ENCODE data around the gene PDGFRB. TPM values are rescaled to one million over a fixed set of nuclear protein-coding genes. Genes with fewer than 3 reads are reported as not detected.
"Not testable (repeated sequence)": the region's sequence is repeated elsewhere in the genome, so short reads cannot be mapped to it uniquely, and the experiment has no call there.

PDGFRB gene
- total RNA-seq, 1 donor from 2014 or later, result 86.6 TPM

DNA sequence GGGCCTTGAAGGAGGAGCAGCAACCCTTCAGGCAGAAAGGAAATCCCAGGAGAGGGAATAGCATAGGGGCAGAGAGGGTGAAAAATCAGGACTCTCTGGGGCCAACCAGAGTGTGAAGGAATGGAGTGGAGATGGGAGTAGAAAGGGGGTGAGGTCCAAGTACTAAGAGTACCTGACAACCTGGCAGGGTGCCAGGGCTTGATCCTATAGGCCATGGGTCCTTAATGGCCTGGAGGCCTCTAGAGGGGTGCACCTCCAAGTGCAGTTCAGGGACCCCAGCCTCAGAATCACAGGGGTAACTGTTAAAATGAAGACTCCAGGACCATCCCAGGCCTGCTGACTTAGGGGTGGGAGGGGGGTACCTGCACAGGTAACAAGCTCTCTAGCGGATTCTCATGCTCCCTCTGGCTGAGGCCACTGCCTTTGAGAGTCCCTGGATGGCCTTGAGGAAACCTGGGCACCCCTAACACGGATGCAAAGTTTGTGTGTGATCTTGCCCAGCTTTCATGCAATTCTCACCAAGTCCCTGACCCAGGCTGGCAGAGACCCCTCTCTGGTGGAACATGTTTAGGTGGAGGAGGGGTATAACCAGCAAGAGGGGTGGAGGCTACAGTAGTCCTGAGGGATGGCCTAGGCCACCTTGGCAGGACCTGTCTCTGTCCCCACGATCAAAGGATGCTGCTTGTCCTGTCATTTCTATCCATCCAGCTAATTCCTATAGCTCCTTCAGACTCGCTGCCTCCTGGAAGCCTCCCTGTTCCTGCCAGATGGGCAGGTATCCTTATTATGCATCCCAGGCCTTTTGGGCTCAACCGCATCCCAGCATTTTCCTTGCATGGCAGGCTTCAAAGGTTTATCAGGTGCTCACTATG is 51.7 kb downstream of the PDGFRB start:
- Histone ChIP-seq H3K4me1 (ENCODE audit: control insufficient read depth in 3 of 3, insufficient read depth in 3 of 3, low read length in 3 of 3) (peaks cover 0 to 5% (median 0%) of the 10 kb centered on the region in 3 donors), H3K9me3 (ENCODE audit: control insufficient read depth in 3 of 3, low read length in 3 of 3) (no peaks in the 10 kb centered on the region), H3K27ac (ENCODE audit: low read depth, low read length) (no peak overlapping the region), H3K27me3 (ENCODE audit: control insufficient read depth in 3 of 3, insufficient read depth in 3 of 3, low read length in 3 of 3) (no peaks in the 10 kb centered on the region), H3K36me3 (ENCODE audit: control insufficient read depth in 3 of 3, insufficient read depth in 3 of 3, low read length in 3 of 3) (no peaks in the 10 kb centered on the region), H3K4me3 (ENCODE audit: low read length in 3 of 3) (no peak overlapping the region), H3K9ac (ENCODE audit: low read depth in 1 of 3, low read length in 3 of 3) (no peak overlapping the region)

GRCh38 chr5:150101023-150101422 is 54.6 kb downstream of the PDGFRB start:
- Histone ChIP-seq H3K4me3 (ENCODE audit: low read length in 3 of 3) (no peak overlapping the region), H3K36me3 (ENCODE audit: control insufficient read depth in 3 of 3, insufficient read depth in 3 of 3, low read length in 3 of 3) (no peaks in the 10 kb centered on the region), H3K27me3 (ENCODE audit: control insufficient read depth in 3 of 3, insufficient read depth in 3 of 3, low read length in 3 of 3) (no peaks in the 10 kb centered on the region), H3K9me3 (ENCODE audit: control insufficient read depth in 3 of 3, low read length in 3 of 3) (no peaks in the 10 kb centered on the region), H3K27ac (ENCODE audit: low read depth, low read length) (no peak overlapping the region), H3K9ac (ENCODE audit: low read depth in 1 of 3, low read length in 3 of 3) (no peak overlapping the region), H3K4me1 (ENCODE audit: control insufficient read depth in 3 of 3, insufficient read depth in 3 of 3, low read length in 3 of 3) (no peaks in the 10 kb centered on the region)

GRCh38 chr5:150097152-150097551 is 58.5 kb downstream of the PDGFRB start:
- Histone ChIP-seq H3K27me3 (ENCODE audit: control insufficient read depth in 3 of 3, insufficient read depth in 3 of 3, low read length in 3 of 3) (no peaks in the 10 kb centered on the region), H3K4me3 (ENCODE audit: low read length in 3 of 3) (no peak overlapping the region), H3K36me3 (ENCODE audit: control insufficient read depth in 3 of 3, insufficient read depth in 3 of 3, low read length in 3 of 3) (no peaks in the 10 kb centered on the region), H3K4me1 (ENCODE audit: control insufficient read depth in 3 of 3, insufficient read depth in 3 of 3, low read length in 3 of 3) (no peaks in the 10 kb centered on the region), H3K9me3 (ENCODE audit: control insufficient read depth in 3 of 3, low read length in 3 of 3) (no peaks in the 10 kb centered on the region), H3K27ac (ENCODE audit: low read depth, low read length) (no peak overlapping the region), H3K9ac (ENCODE audit: low read depth in 1 of 3, low read length in 3 of 3) (no peak overlapping the region)

GRCh38 chr5:150092159-150092787 is 63.4 kb downstream of the PDGFRB start:
- Histone ChIP-seq H3K27ac (ENCODE audit: low read depth, low read length) (no peak overlapping the region), H3K36me3 (ENCODE audit: control insufficient read depth in 3 of 3, insufficient read depth in 3 of 3, low read length in 3 of 3) (no peaks in the 10 kb centered on the region), H3K4me3 (ENCODE audit: low read length in 3 of 3) (no peak overlapping the region), H3K9me3 (ENCODE audit: control insufficient read depth in 3 of 3, low read length in 3 of 3) (no peaks in the 10 kb centered on the region), H3K9ac (ENCODE audit: low read depth in 1 of 3, low read length in 3 of 3) (no peak overlapping the region), H3K4me1 (ENCODE audit: control insufficient read depth in 3 of 3, insufficient read depth in 3 of 3, low read length in 3 of 3) (no peaks in the 10 kb centered on the region), H3K27me3 (ENCODE audit: control insufficient read depth in 3 of 3, insufficient read depth in 3 of 3, low read length in 3 of 3) (no peaks in the 10 kb centered on the region)

DNA sequence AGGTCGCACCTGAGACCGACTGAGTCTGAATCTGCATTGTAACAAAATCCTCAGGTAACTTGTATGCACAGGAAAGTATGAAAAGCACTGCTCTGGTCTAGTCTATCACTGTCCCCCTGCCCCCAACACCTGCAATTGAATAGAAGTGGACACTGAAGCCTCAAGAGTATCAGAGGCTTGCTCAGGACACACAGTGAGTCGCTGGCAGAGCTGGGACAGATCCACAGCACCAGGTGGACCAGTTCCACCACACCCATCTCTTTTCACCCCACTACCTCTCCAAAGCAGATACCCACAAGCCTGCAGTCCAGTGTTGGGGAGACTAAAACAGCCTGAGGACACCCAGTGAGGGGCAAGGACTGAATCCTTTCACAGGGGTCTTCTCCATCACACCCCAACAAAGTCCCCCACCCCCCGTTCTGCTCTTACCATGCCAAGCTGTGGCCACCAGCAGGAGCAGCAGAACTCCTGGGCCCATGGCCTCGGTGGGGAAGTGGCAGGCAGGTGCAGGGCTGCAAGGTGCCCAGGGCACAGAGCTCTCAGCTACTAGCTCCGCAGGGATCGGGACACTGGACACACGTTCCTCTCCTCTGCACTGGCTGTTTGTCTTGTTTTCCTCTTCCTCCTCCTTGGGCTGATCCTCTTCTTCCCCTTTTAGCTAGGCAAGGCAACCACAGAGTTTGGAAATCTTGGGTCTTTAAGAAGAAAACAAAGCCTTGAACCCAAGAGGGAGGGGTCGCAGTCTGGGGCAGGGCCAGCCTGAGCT is 69.5 kb downstream of the PDGFRB start, which contains the start of gene CSF1R:
Gene CSF1R, minus strand, starts transcription at position 605 of the 766 bp plus-strand sequence. Its CDS starts 127 bp downstream, at position 478.
- H3K9me3 ChIP-seq (ENCODE audit: control insufficient read depth in 3 of 3, low read length in 3 of 3), result no peaks in the 10 kb centered on the region
- peak within 1 kb of the TSS in 2 of 3 donors; percentile 32 to 45 for H3K9ac ChIP-seq (ENCODE audit: low read depth in 1 of 3, low read length in 3 of 3)
- H3K27me3 ChIP-seq (ENCODE audit: control insufficient read depth in 3 of 3, insufficient read depth in 3 of 3, low read length in 3 of 3), result peaks cover 0 to 8% (median 4%) of the 10 kb centered on the region in 3 donors
- no peaks in the 10 kb centered on the region for H3K4me1 ChIP-seq (ENCODE audit: control insufficient read depth in 3 of 3, insufficient read depth in 3 of 3, low read length in 3 of 3)
- no peaks in the 10 kb centered on the region for H3K36me3 ChIP-seq (ENCODE audit: control insufficient read depth in 3 of 3, insufficient read depth in 3 of 3, low read length in 3 of 3)
- H3K4me3 ChIP-seq (ENCODE audit: low read length in 3 of 3), result peak within 1 kb of the TSS; percentile 13 to 49 (median 40)
- H3K27ac ChIP-seq (ENCODE audit: low read depth, low read length), result peak within 1 kb of the TSS; percentile 51

DNA sequence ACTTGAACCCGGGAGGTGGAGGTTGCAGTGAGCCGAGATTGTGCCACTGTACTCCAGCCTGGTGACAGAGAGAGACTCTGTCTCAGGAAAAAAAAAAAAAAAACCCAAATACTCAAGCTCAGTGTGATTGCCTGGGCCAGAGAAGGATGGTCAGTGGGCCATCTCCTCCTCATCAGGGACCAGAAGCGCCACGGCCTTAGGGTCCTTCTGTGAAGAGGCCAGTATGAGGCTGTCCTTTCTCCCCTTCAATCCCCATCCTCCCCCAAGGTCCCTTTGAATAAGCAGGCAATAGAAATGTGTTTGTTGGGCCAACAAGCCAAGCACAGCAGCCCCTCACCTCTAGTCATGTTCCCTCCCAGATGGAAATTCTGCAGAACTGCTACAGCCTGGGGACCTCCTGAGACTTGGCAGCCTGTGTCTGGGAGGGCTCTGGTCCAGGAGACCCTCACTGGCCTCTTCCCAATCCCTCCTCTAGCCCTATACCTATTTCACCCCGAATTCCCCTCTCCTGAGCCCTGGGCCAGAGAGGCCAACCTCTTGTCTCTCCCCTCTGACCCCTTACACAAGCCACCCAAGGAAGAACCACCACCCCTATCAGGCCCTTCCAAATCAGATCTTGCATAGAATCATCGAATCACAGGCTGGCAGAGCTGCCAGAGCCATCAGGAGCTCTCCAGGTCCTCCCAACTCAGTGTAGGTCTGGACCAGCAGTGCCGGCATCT is 70.3 kb downstream of the PDGFRB start:
- peak overlapping the region; percentile 36 for H3K27ac ChIP-seq (ENCODE audit: low read depth, low read length)
- H3K27me3 ChIP-seq (ENCODE audit: control insufficient read depth in 3 of 3, insufficient read depth in 3 of 3, low read length in 3 of 3), result peaks cover 0 to 8% (median 4%) of the 10 kb centered on the region in 3 donors
- H3K9me3 ChIP-seq (ENCODE audit: control insufficient read depth in 3 of 3, low read length in 3 of 3), result no peaks in the 10 kb centered on the region
- H3K9ac ChIP-seq (ENCODE audit: low read depth in 1 of 3, low read length in 3 of 3), result peak overlapping the region in 2 of 3 donors; percentile 32 to 33
- H3K4me1 ChIP-seq (ENCODE audit: control insufficient read depth in 3 of 3, insufficient read depth in 3 of 3, low read length in 3 of 3), result peaks cover 0 to under 1% (median 0%) of the 10 kb centered on the region in 3 donors
- H3K36me3 ChIP-seq (ENCODE audit: control insufficient read depth in 3 of 3, insufficient read depth in 3 of 3, low read length in 3 of 3), result no peaks in the 10 kb centered on the region
- H3K4me3 ChIP-seq (ENCODE audit: low read length in 3 of 3), result peak overlapping the region in 1 of 3 donors; percentile 40

GRCh38 chr5:150084754-150085153 is 70.9 kb downstream of the PDGFRB start:
- H3K9ac ChIP-seq (ENCODE audit: low read depth in 1 of 3, low read length in 3 of 3); H3K27me3 ChIP-seq (ENCODE audit: control insufficient read depth in 3 of 3, insufficient read depth in 3 of 3, low read length in 3 of 3); H3K36me3 ChIP-seq (ENCODE audit: control insufficient read depth in 3 of 3, insufficient read depth in 3 of 3, low read length in 3 of 3); H3K4me3 ChIP-seq (ENCODE audit: low read length in 3 of 3); H3K4me1 ChIP-seq (ENCODE audit: control insufficient read depth in 3 of 3, insufficient read depth in 3 of 3, low read length in 3 of 3); H3K9me3 ChIP-seq (ENCODE audit: control insufficient read depth in 3 of 3, low read length in 3 of 3): not testable (repeated sequence)
- H3K27ac ChIP-seq (ENCODE audit: low read depth, low read length), result peak overlapping the region; percentile 36

DNA sequence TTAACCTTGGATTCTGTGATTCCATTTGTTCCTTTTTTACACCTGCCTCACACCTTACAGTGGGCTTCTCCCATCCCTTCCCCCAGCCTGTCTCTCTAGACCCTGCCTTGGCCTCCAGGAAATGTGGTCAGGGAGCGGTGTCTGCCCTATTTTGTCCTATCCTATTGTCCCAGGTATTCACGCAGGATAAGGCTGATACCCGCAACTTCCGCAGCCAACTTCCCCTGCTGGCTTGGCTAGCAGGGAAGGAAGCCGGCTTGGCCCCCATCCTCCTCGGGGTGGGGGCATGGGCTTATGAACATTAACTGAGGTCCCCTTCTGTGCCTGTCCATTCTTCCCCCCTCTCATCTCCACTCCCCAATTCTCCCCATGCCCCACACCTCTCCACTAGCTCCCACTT is 72.8 kb downstream of the PDGFRB start:
- no peaks in the 10 kb centered on the region for H3K9me3 ChIP-seq (ENCODE audit: control insufficient read depth in 3 of 3, low read length in 3 of 3)
- no peak overlapping the region for H3K9ac ChIP-seq (ENCODE audit: low read depth in 1 of 3, low read length in 3 of 3)
- H3K36me3 ChIP-seq (ENCODE audit: control insufficient read depth in 3 of 3, insufficient read depth in 3 of 3, low read length in 3 of 3), result no peaks in the 10 kb centered on the region
- H3K4me3 ChIP-seq (ENCODE audit: low read length in 3 of 3), result no peak overlapping the region
- H3K4me1 ChIP-seq (ENCODE audit: control insufficient read depth in 3 of 3, insufficient read depth in 3 of 3, low read length in 3 of 3), result peaks cover 0 to 6% (median 0%) of the 10 kb centered on the region in 3 donors
- peak overlapping the region; percentile 40 for H3K27ac ChIP-seq (ENCODE audit: low read depth, low read length)
- H3K27me3 ChIP-seq (ENCODE audit: control insufficient read depth in 3 of 3, insufficient read depth in 3 of 3, low read length in 3 of 3), result peaks cover 0 to 8% (median 4%) of the 10 kb centered on the region in 3 donors

- H3K27me3 ChIP-seq (ENCODE audit: control insufficient read depth in 3 of 3, insufficient read depth in 3 of 3, low read length in 3 of 3), result peaks cover 0 to 8% (median 4%) of the 10 kb centered on the region in 3 donors
Observed at GRCh38 chr5:150082374-150082773, 73.3 kb downstream of the PDGFRB start.

More at GRCh38 chr5:150082374-150082773, 73.3 kb downstream of the PDGFRB start:
- H3K27ac ChIP-seq (ENCODE audit: low read depth, low read length), result no peak overlapping the region
- no peak overlapping the region for H3K9ac ChIP-seq (ENCODE audit: low read depth in 1 of 3, low read length in 3 of 3)
- no peaks in the 10 kb centered on the region for H3K9me3 ChIP-seq (ENCODE audit: control insufficient read depth in 3 of 3, low read length in 3 of 3)
- H3K36me3 ChIP-seq (ENCODE audit: control insufficient read depth in 3 of 3, insufficient read depth in 3 of 3, low read length in 3 of 3), result no peaks in the 10 kb centered on the region
- H3K4me1 ChIP-seq (ENCODE audit: control insufficient read depth in 3 of 3, insufficient read depth in 3 of 3, low read length in 3 of 3), result peaks cover 0 to 6% (median 0%) of the 10 kb centered on the region in 3 donors
- H3K4me3 ChIP-seq (ENCODE audit: low read length in 3 of 3), result no peak overlapping the region
